Suprapubic skin (tissue), 4 donors: ENCODE data around the gene CILP. TPM values are rescaled to one million over a fixed set of nuclear protein-coding genes. Genes with fewer than 3 reads are reported as not detected.

ENCODE experiments used
- DNase-seq, 2 donors: peaks; one replicate each; pipeline ENCODE4 v3.0.0-alpha.2; 2019; ENCODE audit warnings: low spot score in 2 of 2
- H3K27ac ChIP-seq: fragments of 200-600 bp; sonication (generic); one replicate; pipeline ENCODE4 v1.5.1; 2019
- H3K27me3 ChIP-seq: fragments of 200-600 bp; sonication (generic); one replicate; pipeline ENCODE4 v1.5.1; 2019
- H3K36me3 ChIP-seq: fragments of 200-600 bp; sonication (generic); one replicate; pipeline ENCODE4 v1.5.1; 2019
- H3K4me1 ChIP-seq: fragments of 200-600 bp; sonication (generic); one replicate; pipeline ENCODE4 v1.5.1; 2019
- H3K4me3 ChIP-seq: fragments of 200-600 bp; sonication (generic); one replicate; pipeline ENCODE4 v1.5.1; 2019; ENCODE audit warnings: mild to moderate bottlenecking
- H3K9me3 ChIP-seq: fragments of 200-600 bp; sonication (generic); one replicate; pipeline ENCODE4 v1.5.1; 2019
- EP300 ChIP-seq: sonication (generic); formaldehyde crosslinking; IDR thresholded peaks from one replicate; pipeline ENCODE4 v1.6.1; 2017; ENCODE audit warnings: antibody characterized with exemption
- POLR2A ChIP-seq, 2 donors: fragments of 450-650 bp; IDR thresholded peaks; one replicate each; pipeline ENCODE4 v1.6.1; 2017; ENCODE audit warnings: antibody characterized with exemption in 2 of 2, mild to moderate bottlenecking in 2 of 2, moderate library complexity in 2 of 2
- POLR2AphosphoS5 ChIP-seq, 3 donors: sonication (generic); formaldehyde crosslinking; IDR thresholded peaks; one replicate each; pipeline ENCODE4 v1.6.1; 2017; ENCODE audit warnings: antibody characterized with exemption in 3 of 3
- WGBS: methylation state at CpG from one replicate; pipeline ENCODE4 v1.1.5; 2018; 5-methylcytosine and 5-hydroxymethylcytosine counted together
- total RNA-seq, 4 donors: library from RNA; depleted of rRNA; stranded (reverse); fragments of >200 nt; gene quantifications; one replicate each; pipeline ENCODE4 v1.1.0, GENCODE V29; 2016
- TF ChIP-seq, protein P1 (sequence below), 2 donors: fragments of 200-600 bp in 1 of 2; fragments of 450-650 bp in 1 of 2; sonication (generic) in 1 of 2; IDR thresholded peaks; one replicate each; pipeline ENCODE4 v1.5.1; 2016 to 2019; ENCODE audit warnings: antibody characterized with exemption in 2 of 2, mild to moderate bottlenecking in 1 of 2, moderate library complexity in 1 of 2

CILP gene
- total RNA-seq, 4 donors from 2014 or later = 2.7 to 15.2 (median 11.3) TPM

DNA sequence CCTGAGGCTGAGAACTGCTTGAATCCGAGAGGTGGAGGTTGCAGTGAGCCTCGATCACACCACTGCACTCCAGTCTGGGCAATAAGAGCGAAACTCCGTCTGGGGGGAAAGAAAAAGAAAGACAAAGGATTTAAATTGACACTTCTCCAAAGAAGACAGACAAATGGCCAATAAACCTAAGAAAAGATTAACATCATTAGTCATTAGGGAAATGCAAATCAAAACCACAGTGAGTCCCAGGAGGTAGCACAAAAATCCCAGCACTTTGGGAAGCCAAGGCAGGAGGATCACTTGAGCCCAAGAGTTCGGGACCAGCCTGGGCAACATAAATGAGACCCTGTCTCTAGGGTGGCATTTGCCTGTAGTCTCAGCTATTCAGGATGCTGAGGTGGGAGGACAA lies 38.7 kb downstream of the CILP start:
- Histone ChIP-seq H3K27ac (no peak overlapping the region), H3K4me1 (no peaks in the 10 kb centered on the region), H3K9me3 (no peaks in the 10 kb centered on the region), H3K4me3 (no peak overlapping the region), H3K36me3 (peaks cover 84% of the 10 kb centered on the region), H3K27me3 (no peaks in the 10 kb centered on the region)
- TF ChIP-seq POLR2AphosphoS5 (IDR thresholded peaks at IDR 0.05) = no peak
- WGBS = 89% methylated on average over 5 of the region's 5 CpGs
- DNase-seq = no peak

DNA sequence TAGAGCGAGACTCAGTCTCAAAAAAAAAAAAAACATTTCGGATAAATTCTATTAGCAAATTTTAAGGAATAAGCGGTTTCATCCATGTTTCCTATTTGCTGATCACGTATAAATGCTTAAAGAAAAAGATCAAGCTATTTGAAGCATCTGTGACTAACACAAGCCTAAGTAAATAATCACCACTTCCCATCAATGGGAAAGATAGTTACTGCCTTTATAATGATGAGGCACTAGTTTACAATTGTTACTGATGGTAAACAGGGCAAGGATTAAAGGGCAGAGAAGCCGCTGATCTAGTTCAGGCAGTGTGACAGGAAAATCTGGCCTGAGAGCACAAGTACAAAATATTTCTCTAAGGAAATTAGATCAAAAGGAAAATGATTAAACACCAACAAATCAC lies 39.8 kb downstream of the CILP start:
- Histone ChIP-seq H3K36me3 (peaks cover 79% of the 10 kb centered on the region), H3K27me3 (no peaks in the 10 kb centered on the region), H3K9me3 (no peaks in the 10 kb centered on the region), H3K4me1 (no peaks in the 10 kb centered on the region), H3K4me3 (no peak overlapping the region), H3K27ac (no peak overlapping the region)
- TF ChIP-seq, protein P1, sequence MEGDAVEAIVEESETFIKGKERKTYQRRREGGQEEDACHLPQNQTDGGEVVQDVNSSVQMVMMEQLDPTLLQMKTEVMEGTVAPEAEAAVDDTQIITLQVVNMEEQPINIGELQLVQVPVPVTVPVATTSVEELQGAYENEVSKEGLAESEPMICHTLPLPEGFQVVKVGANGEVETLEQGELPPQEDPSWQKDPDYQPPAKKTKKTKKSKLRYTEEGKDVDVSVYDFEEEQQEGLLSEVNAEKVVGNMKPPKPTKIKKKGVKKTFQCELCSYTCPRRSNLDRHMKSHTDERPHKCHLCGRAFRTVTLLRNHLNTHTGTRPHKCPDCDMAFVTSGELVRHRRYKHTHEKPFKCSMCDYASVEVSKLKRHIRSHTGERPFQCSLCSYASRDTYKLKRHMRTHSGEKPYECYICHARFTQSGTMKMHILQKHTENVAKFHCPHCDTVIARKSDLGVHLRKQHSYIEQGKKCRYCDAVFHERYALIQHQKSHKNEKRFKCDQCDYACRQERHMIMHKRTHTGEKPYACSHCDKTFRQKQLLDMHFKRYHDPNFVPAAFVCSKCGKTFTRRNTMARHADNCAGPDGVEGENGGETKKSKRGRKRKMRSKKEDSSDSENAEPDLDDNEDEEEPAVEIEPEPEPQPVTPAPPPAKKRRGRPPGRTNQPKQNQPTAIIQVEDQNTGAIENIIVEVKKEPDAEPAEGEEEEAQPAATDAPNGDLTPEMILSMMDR (IDR thresholded peaks at IDR 0.05) = no peak
- TF ChIP-seq EP300 (no peak), POLR2A (IDR thresholded peaks at IDR 0.05) (no peak), POLR2AphosphoS5 (IDR thresholded peaks at IDR 0.05) (no peak)
- WGBS = 84% methylated on average over 5 of the region's 5 CpGs
- DNase-seq = no peak

DNA sequence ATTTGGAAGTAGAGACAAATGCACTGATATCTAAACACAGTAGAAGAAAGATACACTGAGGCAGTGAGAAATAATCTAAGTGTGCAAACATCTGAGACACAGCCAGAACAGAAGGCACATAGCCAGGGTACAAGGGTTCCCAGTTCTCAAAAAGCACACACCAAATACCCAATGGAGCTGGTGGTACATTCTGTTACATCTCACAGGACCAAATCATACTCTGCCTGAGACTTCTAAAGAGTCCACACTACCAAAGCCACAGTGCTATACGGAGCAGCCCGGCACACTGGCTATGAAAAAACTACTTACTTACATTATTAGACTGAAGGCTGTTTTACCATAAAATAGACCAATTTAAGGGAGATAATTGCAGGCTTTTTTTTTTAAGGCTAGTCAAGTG lies 45.4 kb downstream of the CILP start:
- no peak overlapping the region for H3K4me3 ChIP-seq
- no peaks in the 10 kb centered on the region for H3K9me3 ChIP-seq
- no peak for DNase-seq
- no peaks in the 10 kb centered on the region for H3K27me3 ChIP-seq
- no peak overlapping the region for H3K27ac ChIP-seq
- H3K4me1 ChIP-seq = no peaks in the 10 kb centered on the region
- 100% methylated on average over 2 of the region's 2 CpGs for WGBS
- TF ChIP-seq EP300 (no peak), POLR2AphosphoS5 (IDR thresholded peaks at IDR 0.05) (no peak), POLR2A (IDR thresholded peaks at IDR 0.05) (no peak)
- TF ChIP-seq, protein P1 (IDR thresholded peaks at IDR 0.05) = no peak
- peaks cover 69% of the 10 kb centered on the region for H3K36me3 ChIP-seq

DNA sequence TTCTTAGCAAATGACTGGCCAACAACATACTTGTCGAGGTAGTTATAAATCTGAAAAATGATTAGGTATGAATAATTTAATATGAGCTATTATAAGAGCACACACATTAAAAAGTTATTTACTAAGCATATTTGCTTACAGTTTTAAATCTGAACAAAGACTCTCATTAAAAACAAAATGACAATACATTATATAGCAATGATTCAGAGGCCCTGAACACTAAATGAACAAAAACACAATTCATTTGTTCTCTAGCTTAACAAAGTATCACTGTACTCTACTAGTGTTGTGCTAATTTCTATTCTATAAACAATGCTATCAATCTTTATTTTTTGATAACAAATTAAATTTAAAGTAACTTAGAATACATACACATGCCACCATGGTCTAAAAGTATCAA lies 47.1 kb downstream of the CILP start:
- no peak for DNase-seq
- Histone ChIP-seq H3K4me1 (no peaks in the 10 kb centered on the region), H3K27ac (no peak overlapping the region), H3K27me3 (no peaks in the 10 kb centered on the region), H3K4me3 (no peak overlapping the region), H3K9me3 (no peaks in the 10 kb centered on the region), H3K36me3 (peaks cover 58% of the 10 kb centered on the region)
- WGBS = 82% methylated on average over 1 of the region's 1 CpG
- no peak for TF ChIP-seq POLR2AphosphoS5 (IDR thresholded peaks at IDR 0.05)
- TF ChIP-seq, protein P1 (IDR thresholded peaks at IDR 0.05) = no peak
- no peak for TF ChIP-seq EP300
- no peak for TF ChIP-seq POLR2A (IDR thresholded peaks at IDR 0.05)

DNA sequence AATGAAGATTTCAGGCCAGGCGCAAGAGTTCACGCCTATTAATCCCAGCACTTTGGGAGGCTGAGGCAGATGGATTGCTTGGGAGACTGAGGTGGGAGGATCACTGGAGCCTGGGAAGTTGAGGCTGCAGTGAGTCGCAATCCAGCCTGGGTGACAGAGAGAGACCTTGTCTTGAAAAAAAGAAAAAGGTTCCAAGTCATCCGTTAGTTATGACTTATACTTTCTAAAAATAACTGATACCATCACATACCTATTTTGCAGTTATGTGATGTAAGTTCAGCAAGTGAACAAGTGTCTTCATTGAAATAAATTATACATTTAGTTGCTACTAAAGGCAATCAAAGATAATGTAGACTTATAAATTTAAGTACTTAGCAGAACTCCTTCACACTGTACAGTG lies 48.2 kb downstream of the CILP start:
- H3K36me3 ChIP-seq = peaks cover 62% of the 10 kb centered on the region
- no peaks in the 10 kb centered on the region for H3K9me3 ChIP-seq
- TF ChIP-seq POLR2AphosphoS5 (IDR thresholded peaks at IDR 0.05) (no peak), POLR2A (IDR thresholded peaks at IDR 0.05) (no peak), EP300 (no peak)
- TF ChIP-seq, protein P1 (IDR thresholded peaks at IDR 0.05) = no peak
- no peak overlapping the region for H3K27ac ChIP-seq
- H3K4me1 ChIP-seq = no peaks in the 10 kb centered on the region
- 82% methylated on average over 4 of the region's 4 CpGs for WGBS
- no peaks in the 10 kb centered on the region for H3K27me3 ChIP-seq
- H3K4me3 ChIP-seq = no peak overlapping the region
- DNase-seq = no peak

DNA sequence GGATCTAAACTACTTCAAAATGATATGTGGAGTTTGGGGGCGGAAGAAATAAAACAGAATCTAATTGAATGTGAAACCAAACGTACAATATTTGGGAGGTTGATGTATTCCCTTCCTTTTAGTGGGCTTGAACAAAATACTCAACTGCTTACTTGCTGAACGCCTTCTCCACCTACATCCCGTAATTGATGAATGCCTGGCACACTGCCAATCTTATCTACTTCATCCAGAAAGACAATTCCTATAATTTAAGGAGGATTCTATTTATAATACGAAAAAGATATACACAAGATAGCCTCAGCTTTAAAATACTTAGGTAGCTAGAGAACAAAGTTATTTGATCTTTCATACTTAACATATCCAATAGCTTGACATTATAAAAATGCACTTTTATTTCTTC lies 54.6 kb downstream of the CILP start:
- no peak for DNase-seq
- H3K9me3 ChIP-seq = no peaks in the 10 kb centered on the region
- H3K4me3 ChIP-seq = no peak overlapping the region
- 63% methylated on average over 5 of the region's 5 CpGs for WGBS
- TF ChIP-seq EP300 = no peak
- H3K27ac ChIP-seq = no peak overlapping the region
- peaks cover 83% of the 10 kb centered on the region for H3K36me3 ChIP-seq
- H3K27me3 ChIP-seq = no peaks in the 10 kb centered on the region
- no peaks in the 10 kb centered on the region for H3K4me1 ChIP-seq
